Gastrocnemius medialis (tissue), 4 donors: ENCODE results near the gene PLAC1.

ENCODE experiments used
- CTCF ChIP-seq, 5 experiments: fragments of 450-650 bp in 3 of 5; fragments of 200-600 bp in 2 of 5; sonication (generic) in 2 of 5; IDR thresholded peaks in 4 of 5; conservative IDR thresholded peaks in 1 of 5; 1 replicate in 4 of 5; 2 replicates in 1 of 5; pipeline ENCODE4 v1.5.1; 2016 to 2019; ENCODE audit warnings: antibody characterized with exemption in 5 of 5, mild to moderate bottlenecking in 3 of 5, moderate library complexity in 3 of 5
- POLR2A ChIP-seq, 2 donors: fragments of 450-650 bp; IDR thresholded peaks; one replicate each; pipeline ENCODE4 v1.6.1; 2017; ENCODE audit warnings: antibody characterized with exemption in 2 of 2, mild to moderate bottlenecking in 2 of 2, moderate library complexity in 2 of 2

GRCh38 chrX:134545510-134545909 is 112.8 kb downstream of the PLAC1 start:
- no peak for TF ChIP-seq CTCF (IDR thresholded peaks at IDR 0.05 in 4 of 5, conservative IDR thresholded peaks at IDR 0.05 in 1 of 5)
- no peak for TF ChIP-seq POLR2A (IDR thresholded peaks at IDR 0.05)
